H9 (cell line): ENCODE results near the gene SPCS2. TPM values are rescaled to one million over a fixed set of nuclear protein-coding genes. Genes with fewer than 3 reads are reported as not detected.
A peak's percentile ranks its signal among the peaks of the same experiment; 100 is the strongest.
"Not testable (repeated sequence)": the region's sequence is repeated elsewhere in the genome, so short reads cannot be mapped to it uniquely, and the experiment has no call there.

Experiments
- DNase-seq: peaks from one replicate; pipeline ENCODE4 v3.0.0-alpha.2; 2017
- H2AFZ ChIP-seq: one replicate; pipeline ENCODE4 v1.6.1; 2013; ENCODE audit warnings: mild to moderate bottlenecking, low read length, control low read depth, moderate library complexity
- H2AK5ac ChIP-seq: 2 replicates; pipeline ENCODE4 v1.6.1; 2013; ENCODE audit warnings: low read length, control low read depth, mixed read lengths; ENCODE audit not compliant: insufficient read length
- H2BK120ac ChIP-seq: one replicate; pipeline ENCODE4 v1.6.1; 2013; ENCODE audit warnings: low read depth, mild to moderate bottlenecking, low read length, control low read depth, inconsistent platforms; ENCODE audit not compliant: poor library complexity, severe bottlenecking
- H2BK12ac ChIP-seq: 2 replicates; pipeline ENCODE4 v1.6.1; 2013; ENCODE audit warnings: low read length, control low read depth, mixed read lengths, low read depth; ENCODE audit not compliant: insufficient read length
- H2BK15ac ChIP-seq: 2 replicates; pipeline ENCODE4 v1.6.1; 2013; ENCODE audit warnings: low read depth, low read length, control low read depth
- H2BK20ac ChIP-seq: one replicate; pipeline ENCODE4 v1.6.1; 2013; ENCODE audit warnings: low read depth, mild to moderate bottlenecking, low read length, control low read depth, inconsistent platforms; ENCODE audit not compliant: poor library complexity, severe bottlenecking
- H2BK5ac ChIP-seq: 2 replicates; pipeline ENCODE4 v1.6.1; 2013; ENCODE audit warnings: low read length, control low read depth, mixed read lengths; ENCODE audit not compliant: insufficient read length
- H3K14ac ChIP-seq: 2 replicates; pipeline ENCODE4 v1.6.1; 2013; ENCODE audit warnings: low read length, control low read depth; ENCODE audit not compliant: insufficient read depth
- H3K18ac ChIP-seq: 2 replicates; pipeline ENCODE4 v1.6.1; 2013; ENCODE audit warnings: low read depth, mild to moderate bottlenecking, mixed read lengths, low read length, control low read depth; ENCODE audit not compliant: insufficient read length
- H3K23ac ChIP-seq: 2 replicates; pipeline ENCODE4 v1.6.1; 2013; ENCODE audit warnings: low read length, control low read depth, mixed read lengths, low read depth; ENCODE audit not compliant: insufficient read length
- H3K23me2 ChIP-seq: 2 replicates; pipeline ENCODE4 v1.6.1; 2013; ENCODE audit warnings: low read depth, mild to moderate bottlenecking, mixed read lengths, low read length, control low read depth; ENCODE audit not compliant: insufficient read length, poor library complexity, severe bottlenecking
- H3K27ac ChIP-seq: 2 replicates; pipeline ENCODE4 v1.5.1; 2013; ENCODE audit warnings: low read length, control low read depth, mixed read lengths, low read depth; ENCODE audit not compliant: insufficient read length
- H3K27me3 ChIP-seq: 2 replicates; pipeline ENCODE4 v1.6.1; 2013; ENCODE audit warnings: low read length, control low read depth, inconsistent platforms; ENCODE audit not compliant: insufficient read depth
- H3K4ac ChIP-seq: 2 replicates; pipeline ENCODE4 v1.6.1; 2013; ENCODE audit warnings: low read depth, mild to moderate bottlenecking, control low read depth, inconsistent platforms, low read length, moderate library complexity
- H3K4me1 ChIP-seq: 2 replicates; pipeline ENCODE4 v1.6.1; 2013; ENCODE audit warnings: low read length, control low read depth, inconsistent platforms; ENCODE audit not compliant: insufficient read depth
- H3K4me2 ChIP-seq: 2 replicates; pipeline ENCODE4 v1.6.1; 2013; ENCODE audit warnings: low read length, control low read depth, mixed read lengths; ENCODE audit not compliant: insufficient read length, insufficient read depth
- H3K56ac ChIP-seq: 2 replicates; pipeline ENCODE4 v1.6.1; 2013; ENCODE audit warnings: low read depth, mild to moderate bottlenecking, mixed read lengths, low read length, control low read depth; ENCODE audit not compliant: insufficient read length
- H3K79me1 ChIP-seq: 2 replicates; pipeline ENCODE4 v1.6.1; 2013; ENCODE audit warnings: low read depth, mild to moderate bottlenecking, moderate library complexity, low read length, control low read depth, inconsistent platforms; ENCODE audit not compliant: insufficient read depth, poor library complexity, severe bottlenecking
- H3K79me2 ChIP-seq: 2 replicates; pipeline ENCODE4 v1.6.1; 2013; ENCODE audit warnings: low read length, control low read depth, inconsistent platforms; ENCODE audit not compliant: insufficient read depth
- H3K9ac ChIP-seq: 2 replicates; pipeline ENCODE4 v1.6.1; 2013; ENCODE audit warnings: low read length, control low read depth, mixed read lengths; ENCODE audit not compliant: insufficient read length; ENCODE audit errors: extremely low read depth
- H3K9me3 ChIP-seq: one replicate; pipeline ENCODE4 v1.6.1; 2013; ENCODE audit warnings: low read depth, low read length, inconsistent platforms; ENCODE audit not compliant: control insufficient read depth
- H3T11ph ChIP-seq: one replicate; pipeline ENCODE4 v1.6.1; 2013; ENCODE audit warnings: mild to moderate bottlenecking, low read length, control low read depth, inconsistent platforms
- H4K20me1 ChIP-seq: one replicate; pipeline ENCODE4 v1.6.1; 2013; ENCODE audit not compliant: control insufficient read depth, insufficient read length, insufficient read depth
- H4K5ac ChIP-seq: 2 replicates; pipeline ENCODE4 v1.6.1; 2013; ENCODE audit warnings: low read depth, mild to moderate bottlenecking, mixed read lengths, low read length, control low read depth; ENCODE audit not compliant: insufficient read length
- H4K8ac ChIP-seq: replicated peaks from 2 replicates; pipeline ENCODE4 v1.6.1; 2013; ENCODE audit warnings: low read length, control low read depth, mixed read lengths, low read depth; ENCODE audit not compliant: insufficient read length
- H4K91ac ChIP-seq: 2 replicates; pipeline ENCODE4 v1.6.1; 2013; ENCODE audit warnings: low read depth, mild to moderate bottlenecking, moderate library complexity, mixed read lengths, low read length, control low read depth; ENCODE audit not compliant: insufficient read length
- H3K27ac Mint-ChIP-seq, 3 experiments: 2 replicates in 2 of 3; 3 replicates in 1 of 3; pipeline ENCODE4 v1.8.0; 2020 to 2021; ENCODE audit warnings: mixed read lengths in 3 of 3, mild to moderate bottlenecking in 1 of 3, moderate library complexity in 1 of 3
- H3K27me3 Mint-ChIP-seq: 2 replicates; pipeline ENCODE4 v1.8.0; 2021; ENCODE audit warnings: low read depth, mild to moderate bottlenecking, moderate library complexity, mixed read lengths
- H3K36me3 Mint-ChIP-seq, 3 experiments: 2 replicates in 2 of 3; 3 replicates in 1 of 3; pipeline ENCODE4 v1.8.0; 2020 to 2021; ENCODE audit warnings: low read depth in 3 of 3, mixed read lengths in 3 of 3; ENCODE audit not compliant: insufficient read depth in 1 of 3
- H3K4me1 Mint-ChIP-seq, 2 experiments: 2 replicates each; pipeline ENCODE4 v1.8.0; 2020; ENCODE audit warnings: mixed read lengths in 2 of 2
- H3K4me3 Mint-ChIP-seq, 2 experiments: 2 replicates in 1 of 2; 3 replicates in 1 of 2; pipeline ENCODE4 v1.8.0; 2020 to 2021; ENCODE audit warnings: mild to moderate bottlenecking in 2 of 2, mixed read lengths in 2 of 2, moderate library complexity in 1 of 2
- H3K9me3 Mint-ChIP-seq, 2 experiments: 2 replicates in 1 of 2; 3 replicates in 1 of 2; pipeline ENCODE4 v1.8.0; 2020; ENCODE audit warnings: mild to moderate bottlenecking in 2 of 2, mixed read lengths in 2 of 2, moderate library complexity in 1 of 2
- CTCF ChIP-seq: fragments of 200-600 bp; sonication (generic); conservative IDR thresholded peaks from 3 replicates; pipeline ENCODE4 v1.8.0; 2021; ENCODE audit warnings: antibody characterized with exemption, mild to moderate bottlenecking
- WGBS: extraction: QIAGEN DNeasy Blood & Tissue Kit; methylation state at CpG from one replicate; pipeline ENCODE4 v1.1.7; 2013; ENCODE audit warnings: missing lambda C conversion rate, low lambda C conversion rate, mixed read lengths; ENCODE audit not compliant: insufficient read length; ENCODE audit errors: extremely low coverage; 5-methylcytosine and 5-hydroxymethylcytosine counted together
- total RNA-seq: library from RNA; stranded (reverse); gene quantifications from 2 replicates; pipeline ENCODE4 v1.2.1, GENCODE V29; 2021

Gene SPCS2
- total RNA-seq, 1 experiment from 2014 or later, result 144 TPM

- no peaks in the 10 kb centered on the region for H3K23me2 ChIP-seq
- H2BK12ac ChIP-seq, result no peak overlapping the region
Measured at GRCh38 chr11:74957937-74958629, 9.0 kb downstream of the SPCS2 start.

GRCh38 chr11:74960128-74960527, 11.1 kb downstream of the SPCS2 start:
- not testable (repeated sequence) for H3K9me3 Mint-ChIP-seq, H2BK15ac ChIP-seq, H2AK5ac ChIP-seq, H3K4me2 ChIP-seq, H2AFZ ChIP-seq, H3K27ac ChIP-seq, H4K5ac ChIP-seq, H2BK5ac ChIP-seq, H3K4me1 ChIP-seq, H2BK20ac ChIP-seq, H3K27me3 Mint-ChIP-seq, DNase-seq, H3K14ac ChIP-seq, H3K23ac ChIP-seq, H3T11ph ChIP-seq, H3K23me2 ChIP-seq, H3K27me3 ChIP-seq, H2BK12ac ChIP-seq, H3K9ac ChIP-seq, H2BK120ac ChIP-seq, H3K4me3 Mint-ChIP-seq, H4K8ac ChIP-seq, H3K9me3 ChIP-seq, H4K20me1 ChIP-seq, H3K79me1 ChIP-seq, H3K18ac ChIP-seq, H4K91ac ChIP-seq, H3K4ac ChIP-seq, H3K36me3 Mint-ChIP-seq, H3K56ac ChIP-seq
- Mint-ChIP-seq H3K27ac (peak overlapping the region in 2 of 3 experiments; percentile 14 to 45; a peak in 2 of 7 replicates), H3K4me1 (peaks cover 6 to 10% of the 10 kb centered on the region in 2 experiments)
- no CpG with 5 or more reads among the region's 6 CpGs for WGBS
- H3K79me2 ChIP-seq, result peaks cover 12% of the 10 kb centered on the region; the same call in 1 of the 2 replicates

More at GRCh38 chr11:74957937-74958629, 9.0 kb downstream of the SPCS2 start:
- no peak overlapping the region for H3K27ac Mint-ChIP-seq
- Histone ChIP-seq H3K14ac (no peak overlapping the region), H3K4me2 (no peak overlapping the region), H3K79me2 (peaks cover 12% of the 10 kb centered on the region; the same call in 1 of the 2 replicates), H4K91ac (no peak overlapping the region), H2BK20ac (no peak overlapping the region), H4K5ac (no peak overlapping the region), H2BK15ac (no peak overlapping the region; the same call in 1 of the 2 replicates), H3K56ac (no peak overlapping the region), H3T11ph (no peak overlapping the region), H3K27ac (no peak overlapping the region), H4K8ac (no peak overlapping the region), H3K23ac (no peak overlapping the region), H3K18ac (no peak overlapping the region), H3K4ac (no peak overlapping the region), H3K79me1 (peaks cover 6% of the 10 kb centered on the region), H3K9me3 (no peaks in the 10 kb centered on the region), H2BK120ac (no peak overlapping the region), H4K20me1 (no peaks in the 10 kb centered on the region), H2BK5ac (no peak overlapping the region), H2AK5ac (no peak overlapping the region), H3K9ac (no peak overlapping the region), H3K4me1 (no peaks in the 10 kb centered on the region), H2AFZ (no peak overlapping the region), H3K27me3 (no peaks in the 10 kb centered on the region)
- no peak for TF ChIP-seq CTCF
- no CpG with 5 or more reads among the region's 1 CpG for WGBS
- H3K4me3 Mint-ChIP-seq, result no peak overlapping the region
- H3K36me3 Mint-ChIP-seq, result peaks cover 0 to 4% (median 0%) of the 10 kb centered on the region in 3 experiments; a peak in 2 of 7 replicates
- DNase-seq, result no peak
- H3K27me3 Mint-ChIP-seq, result no peaks in the 10 kb centered on the region
- H3K9me3 Mint-ChIP-seq, result no peaks in the 10 kb centered on the region
- peaks cover 6 to 10% of the 10 kb centered on the region in 2 experiments for H3K4me1 Mint-ChIP-seq
